ENCODE measurements around the gene VPS37D.

Gene VPS37D

DNA sequence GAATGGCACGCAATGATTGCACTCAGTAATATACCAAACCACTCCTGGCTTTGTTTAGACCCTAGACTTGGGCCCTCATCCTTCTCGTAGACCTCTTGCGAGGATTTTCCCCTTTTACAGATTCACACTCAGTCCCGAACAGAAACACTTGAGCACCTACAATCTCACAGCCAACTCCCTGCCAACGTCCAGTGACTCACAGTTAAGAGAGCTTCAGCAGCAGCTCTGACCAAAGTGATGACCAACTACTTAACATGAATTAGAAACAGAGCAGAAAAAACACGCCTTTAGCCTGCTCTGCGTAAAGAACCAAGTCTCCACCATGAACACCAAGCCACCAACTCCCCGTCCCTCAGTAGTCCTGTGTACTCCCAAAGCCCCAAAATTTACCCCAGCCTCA lies 13.4 kb downstream of the VPS37D start:
- no peak for DNase-seq

DNA sequence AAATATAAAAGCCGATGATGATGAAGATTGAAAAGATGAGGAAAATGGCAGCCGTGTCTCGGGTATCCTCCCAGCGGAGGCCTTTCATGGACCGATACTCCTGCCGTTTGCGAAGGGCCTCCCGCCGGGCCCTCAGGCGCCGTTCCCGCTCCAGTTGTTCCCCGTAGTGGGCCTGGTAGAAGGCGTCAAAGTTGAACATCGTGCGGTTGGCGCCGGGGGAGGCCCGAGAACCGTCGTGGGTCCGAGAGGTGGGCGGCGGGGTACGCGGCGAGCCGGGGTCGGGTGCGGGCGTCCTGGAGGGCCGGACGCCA lies 15.1 kb downstream of the VPS37D start:
- no peak for DNase-seq

- peak; percentile 97 for DNase-seq
Measured at GRCh38 chr7:73683056-73683787, 15.6 kb downstream of the VPS37D start, which contains the start of the genes BUD23 and DNAJC30. BUD23 (plus strand) TSS chr7:73683597; CDS start chr7:73683626, 29 bp downstream. DNAJC30 (minus strand) TSS chr7:73683453; CDS start chr7:73683423, 30 bp downstream.

GRCh38 chr7:73683788-73684693 lies 16.4 kb downstream of the VPS37D start:
- no peak for DNase-seq

GRCh38 chr7:73685311-73685710 lies 17.7 kb downstream of the VPS37D start:
- no peak for DNase-seq

DNA sequence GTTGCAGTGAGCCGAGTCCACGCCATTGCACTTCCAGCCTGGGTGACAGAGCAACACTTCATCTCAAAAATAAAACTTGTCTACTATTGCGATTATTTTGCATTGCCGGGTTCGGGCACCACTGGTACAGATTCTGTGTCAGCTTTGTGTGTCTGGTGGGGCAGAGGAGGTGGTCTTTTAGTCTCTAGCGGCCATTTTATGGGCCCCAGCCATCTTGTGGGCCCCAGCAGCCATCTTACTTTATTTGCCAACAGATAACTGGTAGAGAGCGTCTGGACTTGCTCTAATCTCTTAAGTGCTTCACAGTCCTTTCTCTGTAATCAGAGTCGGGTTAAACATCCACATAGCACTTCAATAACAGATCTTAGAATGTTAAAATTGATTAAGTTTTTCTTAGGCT lies 20.7 kb downstream of the VPS37D start:
- DNase-seq = no peak

DNA sequence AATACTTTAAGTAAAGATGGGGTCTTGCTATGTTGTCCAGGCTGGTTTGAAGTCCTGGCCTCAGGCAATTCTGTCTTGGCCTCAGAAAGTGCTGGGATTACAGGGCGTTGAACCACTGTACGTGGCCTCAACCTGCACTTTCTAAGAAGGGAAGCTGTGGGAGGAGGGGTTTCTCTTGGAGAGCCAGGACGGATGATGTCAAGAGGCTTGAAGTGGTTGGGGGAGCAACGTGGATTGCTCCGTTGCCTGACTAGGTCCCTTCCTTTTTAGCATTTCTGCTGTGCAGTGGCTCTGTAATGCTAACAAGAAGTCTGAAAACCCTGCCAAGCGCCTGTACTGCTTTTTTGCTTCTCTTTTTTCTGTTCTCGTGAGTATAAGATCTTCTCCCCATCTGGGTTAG lies 23.0 kb downstream of the VPS37D start:
- DNase-seq = no peak

GRCh38 chr7:73696372-73696771 lies 28.7 kb downstream of the VPS37D start:
- no peak for DNase-seq

DNA sequence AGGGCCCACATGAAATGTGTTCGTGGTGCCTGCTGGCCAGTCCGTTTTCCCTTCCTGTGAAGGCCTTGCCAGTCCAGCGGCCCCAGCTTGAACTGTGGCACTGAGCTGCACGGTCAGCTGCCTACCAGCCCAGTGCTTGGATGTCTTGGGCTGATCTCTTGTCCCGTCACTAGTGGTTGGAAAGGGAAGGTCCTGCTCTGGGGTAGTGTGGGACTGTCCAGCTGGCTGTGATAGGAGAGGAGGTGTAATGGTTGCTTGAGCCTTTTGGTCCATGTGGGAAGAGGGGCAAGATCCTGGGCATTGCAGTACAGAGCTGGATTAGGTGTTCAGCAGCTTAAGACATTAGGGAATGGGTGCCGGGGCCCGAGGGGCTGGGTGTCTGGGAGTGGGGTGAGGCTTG lies 30.8 kb downstream of the VPS37D start:
- DNase-seq = no peak

DNA sequence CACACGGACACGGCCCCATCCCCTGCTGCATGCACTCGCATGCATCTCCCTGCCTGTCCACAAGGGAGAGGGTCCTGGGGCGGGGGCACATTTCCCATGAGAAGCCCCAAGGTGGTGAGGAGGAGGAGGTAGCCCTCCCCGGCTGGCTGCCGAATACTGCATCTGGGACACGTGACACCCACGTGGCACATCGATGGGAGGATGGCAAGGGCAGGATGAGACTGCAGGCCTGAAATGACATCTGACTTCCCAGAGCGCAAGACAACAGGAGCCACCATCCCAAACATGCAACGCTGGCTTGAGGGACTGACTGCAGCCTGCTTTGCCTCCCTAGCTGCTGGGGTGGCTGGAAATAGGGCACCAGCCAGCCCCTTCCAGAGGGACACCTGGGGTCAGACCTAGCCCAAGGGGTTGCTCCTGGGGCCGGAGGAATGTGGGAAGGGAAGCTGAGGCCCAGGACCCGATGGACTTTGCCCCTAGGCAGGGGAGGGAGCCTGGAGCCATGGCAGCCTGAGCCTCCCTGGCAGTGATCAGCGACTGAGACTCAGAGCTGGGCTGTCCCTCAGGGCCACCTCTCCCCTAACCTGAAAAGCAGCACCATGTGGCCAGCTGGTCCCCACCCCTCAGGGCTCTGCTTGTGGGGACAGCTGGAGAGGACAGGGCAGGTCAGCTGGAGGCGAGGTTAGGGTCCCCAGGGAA lies 31.9 kb downstream of the VPS37D start:
- no peak for DNase-seq

DNA sequence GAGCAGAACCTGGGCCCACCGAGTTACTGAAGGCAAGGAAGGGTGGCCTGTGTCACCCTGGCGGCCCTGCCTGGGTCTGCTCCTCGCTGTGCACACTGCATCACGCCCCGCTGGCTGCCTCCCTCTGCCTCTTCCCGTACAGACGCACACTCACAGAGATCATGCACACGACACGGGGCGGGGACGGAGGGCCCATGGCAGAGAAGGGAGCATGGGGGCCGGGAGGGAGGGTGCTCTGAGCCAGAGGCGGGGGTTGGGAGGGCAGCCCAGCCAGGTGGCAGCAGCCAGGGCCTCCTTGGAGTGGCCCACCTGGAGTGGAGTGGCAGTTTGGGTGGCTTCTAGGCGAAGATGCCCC lies 32.4 kb downstream of the VPS37D start:
- peak; percentile 26 for DNase-seq

DNA sequence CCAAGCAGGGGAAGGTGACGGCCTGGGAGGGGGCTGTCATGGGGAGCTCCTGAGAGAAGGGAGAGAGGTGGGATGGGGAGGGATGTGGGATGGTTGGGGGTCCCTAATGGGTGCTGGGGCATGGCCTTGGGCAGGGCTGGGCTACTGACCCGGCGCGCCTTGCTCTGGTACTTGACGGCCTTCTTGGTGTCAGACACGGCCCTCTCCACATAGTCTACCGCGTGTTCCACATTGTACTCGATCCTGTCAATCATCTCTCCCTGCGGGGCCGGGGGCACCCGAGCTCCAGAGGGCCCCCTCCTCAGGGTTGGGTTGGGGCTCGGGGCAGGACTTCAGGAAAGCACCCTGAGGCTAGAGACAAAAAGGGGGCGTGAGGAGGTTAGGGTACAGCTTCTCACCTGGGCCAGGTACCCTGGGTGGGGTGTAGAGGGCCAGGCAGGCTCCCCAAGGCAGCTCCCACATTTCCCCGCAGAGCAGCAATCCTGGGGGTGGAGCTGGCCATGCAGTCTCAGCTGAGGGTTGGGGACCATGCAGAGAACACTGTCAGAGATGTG lies 33.0 kb downstream of the VPS37D start:
- no peak for DNase-seq

DNA sequence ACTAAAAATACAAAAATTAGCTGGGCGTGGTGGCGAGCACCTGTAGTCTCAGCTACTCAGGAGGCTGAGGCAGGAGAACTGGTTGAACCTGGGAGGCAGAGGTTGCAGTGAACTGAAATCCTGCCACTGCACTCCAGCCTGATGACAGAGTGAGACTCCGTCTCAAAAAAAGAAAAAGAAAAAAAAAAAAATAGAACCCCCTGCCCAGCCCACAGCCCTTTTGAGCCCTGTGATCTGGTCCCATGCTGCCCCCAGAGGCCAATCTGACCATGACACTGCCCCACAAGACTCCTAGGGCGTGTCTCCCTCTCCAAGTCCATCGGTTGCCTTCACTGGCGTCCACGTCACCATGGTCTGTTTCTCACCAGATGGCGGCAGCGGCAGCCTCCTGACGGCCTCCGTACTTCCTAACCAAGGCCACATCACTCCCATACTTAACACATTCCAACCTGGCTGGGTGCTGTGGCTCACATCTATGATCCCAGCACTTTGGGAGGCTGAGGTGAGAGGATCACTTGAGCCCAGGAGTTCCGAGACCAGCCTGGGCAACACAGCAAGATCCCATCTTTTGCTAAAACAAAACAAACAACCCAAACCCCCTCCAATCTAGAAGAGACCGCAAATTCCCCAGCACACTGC lies 33.8 kb downstream of the VPS37D start:
- DNase-seq = peak; percentile 66

DNA sequence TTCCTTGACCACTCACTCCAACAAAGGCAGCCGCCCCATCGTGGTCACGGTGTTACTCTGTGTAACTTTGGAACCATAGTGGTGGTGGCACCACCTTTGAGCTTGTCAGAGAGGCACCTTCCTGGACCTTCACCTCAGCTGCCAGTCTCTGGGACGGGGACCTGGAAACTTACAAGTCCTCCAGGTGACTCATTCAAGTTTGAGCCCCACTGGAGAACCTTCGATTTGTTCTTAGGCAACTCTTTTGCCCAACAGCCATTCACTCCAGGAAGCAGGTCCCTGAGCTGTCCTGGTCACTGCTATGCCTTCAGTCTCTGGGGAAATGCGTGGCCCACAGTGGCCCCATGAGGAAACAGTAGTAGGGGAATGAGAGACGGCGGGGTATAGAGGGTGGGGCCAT lies 34.6 kb downstream of the VPS37D start:
- no peak for DNase-seq

DNA sequence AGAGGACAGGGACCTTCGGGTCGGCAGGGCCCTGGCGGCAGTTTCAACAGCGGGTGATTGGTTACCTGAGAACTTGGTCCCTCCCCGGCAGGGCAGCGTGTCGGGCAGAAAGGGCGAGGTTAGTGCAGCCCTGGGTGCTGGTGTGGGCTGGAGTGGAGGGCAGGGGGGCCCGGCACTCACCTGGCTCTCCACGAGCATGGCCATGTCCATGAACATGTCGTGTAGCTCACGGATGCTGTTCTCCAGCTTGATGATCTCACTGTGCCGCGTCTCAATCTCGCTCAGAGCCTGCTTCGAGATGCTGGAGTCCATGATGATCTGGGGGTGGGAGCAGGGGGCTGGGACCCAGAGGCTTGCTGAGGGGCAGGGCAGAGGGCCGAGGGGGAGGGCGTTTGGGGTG lies 35.0 kb downstream of the VPS37D start:
- DNase-seq = no peak

GRCh38 chr7:73703225-73703624 lies 35.6 kb downstream of the VPS37D start:
- no peak for DNase-seq

GRCh38 chr7:73703757-73704639 lies 36.4 kb downstream of the VPS37D start:
- DNase-seq = peak; percentile 92

DNA sequence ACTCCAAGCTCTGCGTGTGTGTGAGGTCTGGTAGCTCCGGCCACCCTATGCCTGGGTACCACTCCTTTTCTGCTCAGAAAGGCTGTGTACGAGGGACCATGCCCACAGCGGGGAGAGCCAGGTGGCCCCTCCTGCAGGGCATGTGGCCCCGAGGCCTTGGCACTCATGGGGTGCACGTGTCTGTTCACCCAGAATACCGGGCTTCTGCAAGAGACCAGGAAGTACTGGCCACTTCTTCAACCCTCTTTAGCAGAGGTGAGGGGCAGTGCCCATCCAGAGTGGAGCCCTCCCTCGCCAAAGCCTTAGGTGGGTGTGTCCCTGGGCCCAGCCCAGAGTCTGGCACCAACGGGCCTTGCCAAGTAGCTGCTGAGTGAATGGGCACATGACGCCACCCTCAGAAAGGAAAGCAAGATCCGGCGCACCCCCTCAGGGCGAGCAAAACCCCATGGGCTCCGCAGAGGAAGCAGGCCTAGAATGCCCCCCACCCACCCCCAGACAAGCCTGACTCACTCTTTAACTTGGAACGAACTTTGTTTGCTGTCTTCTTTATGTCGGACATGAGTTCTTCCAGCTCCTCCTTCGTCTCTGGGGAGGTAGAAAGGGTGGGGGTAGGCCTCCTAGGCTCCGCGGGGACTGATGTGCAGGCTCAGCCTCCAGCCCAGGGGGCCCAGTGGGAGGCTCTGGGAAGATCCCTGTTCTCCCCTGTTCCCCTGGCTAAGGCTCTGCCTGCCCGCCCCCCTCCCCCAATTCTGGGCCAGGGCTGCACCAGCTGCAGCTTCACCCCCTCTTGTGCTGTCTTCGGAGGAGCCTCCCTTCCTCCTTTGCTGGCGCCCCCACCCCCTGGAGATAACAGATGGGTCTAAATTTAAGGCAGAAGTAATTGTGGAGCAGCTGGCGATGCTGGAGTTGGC lies 37.3 kb downstream of the VPS37D start:
- DNase-seq = peak; percentile 69

- DNase-seq = no peak
Measured at GRCh38 chr7:73705551-73705920, 37.9 kb downstream of the VPS37D start.
